Neural cell (in vitro differentiated cells): Measurements from ENCODE around the gene EHD4.

ENCODE experiments used
- CTCF ChIP-seq: fragments of 450-650 bp; IDR thresholded peaks from 2 replicates; pipeline ENCODE4 v1.5.1; 2014; ENCODE audit warnings: antibody characterized with exemption, mild to moderate bottlenecking, moderate library complexity; ENCODE audit not compliant: poor library complexity, severe bottlenecking
- SMC3 ChIP-seq: fragments of 450-650 bp; conservative IDR thresholded peaks from 2 replicates; pipeline ENCODE4 v1.6.1; 2014; ENCODE audit warnings: antibody characterized with exemption, mild to moderate bottlenecking, moderate library complexity; ENCODE audit not compliant: poor library complexity
- TAF1 ChIP-seq: IDR thresholded peaks from 2 replicates; pipeline ENCODE4 v1.6.1; 2012; ENCODE audit warnings: low read depth
- TF ChIP-seq, protein P1 (sequence below): IDR thresholded peaks from 2 replicates; pipeline ENCODE4 v1.6.1; 2012; ENCODE audit warnings: borderline replicate concordance

DNA sequence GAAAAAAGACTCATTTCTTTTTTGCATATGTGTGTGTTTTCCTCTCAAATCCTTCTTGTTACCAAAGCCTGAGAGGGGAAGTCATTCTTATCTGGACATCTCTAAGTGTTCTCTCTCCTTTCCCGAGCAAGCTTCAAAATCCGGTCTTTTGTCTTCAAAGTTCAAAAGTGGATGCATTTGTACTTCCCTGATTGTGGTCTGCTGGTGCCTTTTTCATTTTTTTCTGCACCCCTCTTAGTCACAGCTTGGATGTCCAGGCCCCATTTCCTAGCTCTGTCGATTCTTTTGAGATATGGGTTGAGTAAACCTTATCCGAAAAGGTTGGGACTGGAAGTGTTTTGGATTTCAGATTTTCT is 34.8 kb downstream of the EHD4 start:
- TF ChIP-seq TAF1, result no peak
- no peak for TF ChIP-seq SMC3
- TF ChIP-seq CTCF, result no peak
- TF ChIP-seq, protein P1, sequence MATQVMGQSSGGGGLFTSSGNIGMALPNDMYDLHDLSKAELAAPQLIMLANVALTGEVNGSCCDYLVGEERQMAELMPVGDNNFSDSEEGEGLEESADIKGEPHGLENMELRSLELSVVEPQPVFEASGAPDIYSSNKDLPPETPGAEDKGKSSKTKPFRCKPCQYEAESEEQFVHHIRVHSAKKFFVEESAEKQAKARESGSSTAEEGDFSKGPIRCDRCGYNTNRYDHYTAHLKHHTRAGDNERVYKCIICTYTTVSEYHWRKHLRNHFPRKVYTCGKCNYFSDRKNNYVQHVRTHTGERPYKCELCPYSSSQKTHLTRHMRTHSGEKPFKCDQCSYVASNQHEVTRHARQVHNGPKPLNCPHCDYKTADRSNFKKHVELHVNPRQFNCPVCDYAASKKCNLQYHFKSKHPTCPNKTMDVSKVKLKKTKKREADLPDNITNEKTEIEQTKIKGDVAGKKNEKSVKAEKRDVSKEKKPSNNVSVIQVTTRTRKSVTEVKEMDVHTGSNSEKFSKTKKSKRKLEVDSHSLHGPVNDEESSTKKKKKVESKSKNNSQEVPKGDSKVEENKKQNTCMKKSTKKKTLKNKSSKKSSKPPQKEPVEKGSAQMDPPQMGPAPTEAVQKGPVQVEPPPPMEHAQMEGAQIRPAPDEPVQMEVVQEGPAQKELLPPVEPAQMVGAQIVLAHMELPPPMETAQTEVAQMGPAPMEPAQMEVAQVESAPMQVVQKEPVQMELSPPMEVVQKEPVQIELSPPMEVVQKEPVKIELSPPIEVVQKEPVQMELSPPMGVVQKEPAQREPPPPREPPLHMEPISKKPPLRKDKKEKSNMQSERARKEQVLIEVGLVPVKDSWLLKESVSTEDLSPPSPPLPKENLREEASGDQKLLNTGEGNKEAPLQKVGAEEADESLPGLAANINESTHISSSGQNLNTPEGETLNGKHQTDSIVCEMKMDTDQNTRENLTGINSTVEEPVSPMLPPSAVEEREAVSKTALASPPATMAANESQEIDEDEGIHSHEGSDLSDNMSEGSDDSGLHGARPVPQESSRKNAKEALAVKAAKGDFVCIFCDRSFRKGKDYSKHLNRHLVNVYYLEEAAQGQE, result no peak
